Measurements from ENCODE around the gene TSHZ2.

The TSHZ2 gene

DNA sequence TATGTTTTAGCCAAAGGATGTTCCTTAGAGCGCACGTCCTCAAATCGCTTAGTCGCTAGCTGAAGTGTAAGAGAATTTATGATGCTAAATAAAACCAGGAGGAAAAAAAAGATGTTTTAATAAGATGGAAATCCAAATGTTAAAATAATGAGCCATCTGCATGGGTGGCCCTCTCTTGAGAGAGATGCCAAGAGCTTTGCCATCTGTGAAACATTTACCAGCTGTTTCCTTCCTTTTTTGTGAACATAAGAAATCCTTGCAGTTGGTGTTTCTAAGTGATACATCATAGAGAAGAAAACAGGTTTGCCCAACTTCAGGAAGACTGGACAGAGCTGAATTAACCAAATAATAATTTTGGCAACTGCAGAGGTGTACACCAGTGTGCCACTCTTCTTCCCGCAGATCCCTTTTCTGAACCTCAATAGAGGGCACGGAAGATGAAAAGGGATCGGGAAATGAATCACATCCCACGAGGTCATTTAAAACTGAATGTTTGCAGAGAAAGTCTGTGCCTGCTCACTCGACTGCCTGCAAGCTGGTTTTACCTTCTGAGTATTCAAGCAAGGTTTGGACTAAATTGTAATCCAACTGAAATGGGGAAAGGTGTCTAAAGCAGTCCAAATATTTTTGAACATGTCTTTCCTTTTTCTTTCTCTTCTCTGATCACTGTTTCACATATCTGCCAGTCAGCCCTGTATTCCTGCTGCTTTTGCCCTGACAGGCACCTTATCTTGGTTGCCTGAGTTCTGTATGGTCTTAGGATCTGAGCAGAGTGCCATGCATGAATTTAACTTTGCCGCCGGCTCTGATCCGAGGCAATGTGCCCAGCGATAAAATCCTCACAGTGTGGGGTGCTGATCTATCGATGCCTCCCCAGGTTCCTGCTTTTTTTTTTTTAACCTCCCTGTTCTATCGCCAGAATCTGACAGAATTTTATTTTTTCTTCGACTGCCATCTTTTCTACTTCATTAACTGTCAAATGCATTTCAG lies 35.5 kb upstream of the TSHZ2 start:
- Histone ChIP-seq H3K27ac (no peak overlapping the region), H3K4me3 (no peak overlapping the region)
- no peak for DNase-seq (ENCODE audit: low spot score)
- TF ChIP-seq, protein P1, sequence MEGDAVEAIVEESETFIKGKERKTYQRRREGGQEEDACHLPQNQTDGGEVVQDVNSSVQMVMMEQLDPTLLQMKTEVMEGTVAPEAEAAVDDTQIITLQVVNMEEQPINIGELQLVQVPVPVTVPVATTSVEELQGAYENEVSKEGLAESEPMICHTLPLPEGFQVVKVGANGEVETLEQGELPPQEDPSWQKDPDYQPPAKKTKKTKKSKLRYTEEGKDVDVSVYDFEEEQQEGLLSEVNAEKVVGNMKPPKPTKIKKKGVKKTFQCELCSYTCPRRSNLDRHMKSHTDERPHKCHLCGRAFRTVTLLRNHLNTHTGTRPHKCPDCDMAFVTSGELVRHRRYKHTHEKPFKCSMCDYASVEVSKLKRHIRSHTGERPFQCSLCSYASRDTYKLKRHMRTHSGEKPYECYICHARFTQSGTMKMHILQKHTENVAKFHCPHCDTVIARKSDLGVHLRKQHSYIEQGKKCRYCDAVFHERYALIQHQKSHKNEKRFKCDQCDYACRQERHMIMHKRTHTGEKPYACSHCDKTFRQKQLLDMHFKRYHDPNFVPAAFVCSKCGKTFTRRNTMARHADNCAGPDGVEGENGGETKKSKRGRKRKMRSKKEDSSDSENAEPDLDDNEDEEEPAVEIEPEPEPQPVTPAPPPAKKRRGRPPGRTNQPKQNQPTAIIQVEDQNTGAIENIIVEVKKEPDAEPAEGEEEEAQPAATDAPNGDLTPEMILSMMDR (IDR thresholded peaks at IDR 0.05), result no peak

DNA sequence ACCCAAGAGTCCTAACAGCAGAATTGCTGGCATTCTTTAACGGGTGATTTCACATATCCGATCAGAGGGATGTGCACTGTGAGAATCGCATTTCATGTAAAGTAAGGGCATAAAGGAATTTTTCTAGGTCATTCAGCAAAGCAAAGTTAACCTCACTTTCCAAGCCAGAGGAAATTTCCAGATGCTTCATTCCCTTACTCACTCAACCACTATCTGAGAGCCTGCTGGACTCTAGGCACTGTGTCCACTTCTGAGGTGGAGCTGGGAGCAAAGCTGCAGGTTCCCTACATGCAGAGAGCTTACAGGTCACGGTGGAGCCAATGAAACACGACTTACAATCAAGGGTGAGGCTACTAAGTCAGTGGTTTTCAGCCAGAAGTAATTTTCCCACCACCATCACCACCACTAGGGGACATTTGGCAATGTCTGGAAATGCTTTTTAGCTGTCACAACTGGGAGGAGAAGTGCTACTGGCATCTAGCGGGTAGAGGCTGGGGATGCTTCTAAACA lies 34.5 kb upstream of the TSHZ2 start:
- TF ChIP-seq, protein P1 (IDR thresholded peaks at IDR 0.05), result no peak
- H3K27ac ChIP-seq, result no peak overlapping the region
- H3K4me3 ChIP-seq, result no peak overlapping the region
- no peak for DNase-seq (ENCODE audit: low spot score)

DNA sequence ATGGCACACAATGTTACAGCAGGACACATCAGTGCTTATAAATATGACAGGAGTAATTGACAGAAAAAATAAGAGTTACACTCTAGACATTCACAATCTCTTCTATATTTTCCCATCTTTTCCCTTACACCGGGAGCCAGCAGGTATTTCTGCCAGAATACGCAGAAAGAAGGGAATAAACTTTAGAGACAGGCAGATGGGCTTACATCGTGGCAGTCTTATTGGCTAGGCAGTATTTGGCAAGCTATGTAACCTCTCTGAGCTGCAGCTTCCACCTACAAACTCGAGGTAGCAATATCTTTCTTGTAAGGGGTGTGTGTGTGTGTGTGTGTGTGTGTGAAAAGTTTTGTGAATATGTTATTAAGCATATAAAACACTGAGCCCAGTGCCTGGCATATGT lies 33.0 kb upstream of the TSHZ2 start:
- Histone ChIP-seq H3K27ac (no peak overlapping the region), H3K4me3 (no peak overlapping the region)
- TF ChIP-seq, protein P1 (IDR thresholded peaks at IDR 0.05), result no peak
- DNase-seq (ENCODE audit: low spot score), result no peak

DNA sequence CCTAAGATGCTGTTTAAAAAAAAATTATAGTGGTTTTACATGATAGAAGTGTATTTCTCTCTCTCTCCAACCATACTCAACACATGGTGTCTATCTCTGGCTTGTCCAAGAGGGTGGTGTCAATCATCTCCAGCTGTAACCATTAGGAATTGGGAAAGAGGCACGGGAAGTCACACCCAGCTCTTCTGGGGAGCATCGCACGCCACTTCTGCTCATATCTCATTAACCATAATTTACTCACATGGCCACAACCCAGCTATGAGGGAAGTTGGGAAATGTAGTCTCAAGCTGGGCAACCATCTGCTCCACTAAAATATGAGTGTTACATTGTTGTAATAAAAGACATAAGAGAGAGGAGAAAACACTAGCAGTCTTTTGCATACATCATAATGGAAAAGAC lies 30.4 kb upstream of the TSHZ2 start:
- no peak overlapping the region for H3K4me3 ChIP-seq
- DNase-seq (ENCODE audit: low spot score), result no peak
- TF ChIP-seq, protein P1 (IDR thresholded peaks at IDR 0.05), result no peak
- H3K27ac ChIP-seq, result no peak overlapping the region

DNA sequence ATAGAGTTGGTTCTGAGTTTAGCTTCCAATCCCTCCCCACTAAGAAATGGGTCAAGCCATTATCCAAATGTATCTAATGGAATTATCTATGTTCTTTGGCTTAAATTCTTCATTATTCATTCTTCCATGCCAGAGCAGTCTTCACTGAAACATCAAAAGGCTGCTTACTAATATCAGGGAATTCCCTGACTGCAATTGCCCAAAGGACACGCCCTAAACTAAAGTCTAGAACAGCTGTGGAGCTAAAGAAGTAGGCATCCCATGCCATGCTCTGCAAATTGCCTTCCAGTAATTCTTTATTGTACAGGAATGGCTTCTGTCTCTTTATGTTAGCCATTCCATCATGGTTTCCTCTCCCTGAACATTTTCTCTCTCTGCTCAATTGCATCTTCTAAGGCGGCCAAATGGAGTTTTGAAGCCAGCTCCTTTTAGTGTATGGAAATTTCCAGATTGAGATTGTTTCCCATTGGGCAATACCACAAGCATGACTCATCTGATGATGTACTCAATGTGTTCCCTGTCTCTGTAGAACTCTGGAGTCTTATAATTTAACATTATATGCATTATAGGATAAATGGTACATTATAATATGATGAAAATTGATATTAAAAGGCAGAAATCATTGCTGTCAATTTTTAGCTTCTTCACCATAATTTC lies 28.8 kb upstream of the TSHZ2 start:
- no peak overlapping the region for H3K27ac ChIP-seq
- no peak overlapping the region for H3K4me3 ChIP-seq
- no peak for DNase-seq (ENCODE audit: low spot score)
- TF ChIP-seq, protein P1 (IDR thresholded peaks at IDR 0.05), result no peak

DNA sequence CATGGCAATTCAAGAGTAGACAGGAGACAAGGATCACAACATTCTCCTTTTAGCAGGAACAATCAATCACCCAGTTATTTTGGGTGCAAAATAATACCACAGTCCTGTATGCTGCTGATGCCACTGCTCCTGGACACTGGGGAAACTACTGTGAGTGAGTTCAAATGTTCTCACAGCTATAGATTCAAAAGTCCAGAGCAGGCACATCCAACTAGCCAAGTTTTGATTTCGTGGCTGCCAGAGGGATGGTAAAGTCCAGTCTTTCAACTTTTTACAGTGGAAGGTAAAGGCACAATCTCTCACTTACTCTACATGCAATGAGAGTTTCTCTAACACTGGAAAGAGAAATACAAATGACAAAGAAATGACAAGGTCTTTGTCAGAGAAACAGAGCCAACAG lies 26.9 kb upstream of the TSHZ2 start:
- no peak for DNase-seq (ENCODE audit: low spot score)
- Histone ChIP-seq H3K4me3 (no peak overlapping the region), H3K27ac (no peak overlapping the region)
- TF ChIP-seq, protein P1 (IDR thresholded peaks at IDR 0.05), result no peak

All from coronary artery (tissue), 2 donors.